Tibial artery (tissue), 4 donors: ENCODE data around the gene RNLS.

Experiments
- DNase-seq, 2 donors: peaks; one replicate each; pipeline ENCODE4 v3.0.0-alpha.2; 2019
- H3K27ac ChIP-seq, 2 donors: fragments of 200-600 bp; sonication (generic) in 1 of 2; 1 replicate in 1 of 2; 2 replicates in 1 of 2; pipeline ENCODE4 v1.5.1; 2018 to 2019; ENCODE audit warnings: mild to moderate bottlenecking in 1 of 2
- H3K27me3 ChIP-seq, 2 donors: fragments of 200-600 bp; sonication (generic) in 1 of 2; one replicate each; pipeline versions ENCODE4 v1.5.1 to v1.6.0; 2016 to 2019
- H3K36me3 ChIP-seq, 3 donors: fragments of 200-600 bp; sonication (generic) in 2 of 3; one replicate each; pipeline ENCODE4 v1.5.1; 2016 to 2019; ENCODE audit warnings: mild to moderate bottlenecking in 2 of 3
- H3K4me1 ChIP-seq, 4 donors: fragments of 200-600 bp; sonication (generic) in 2 of 4; 1 replicate in 3 of 4; 2 replicates in 1 of 4; pipeline ENCODE4 v1.5.1; 2016 to 2019
- H3K4me3 ChIP-seq, 2 donors: fragments of 200-600 bp; sonication (generic) in 1 of 2; 1 replicate in 1 of 2; 2 replicates in 1 of 2; pipeline ENCODE4 v1.5.1; 2018 to 2019; ENCODE audit warnings: mild to moderate bottlenecking in 2 of 2
- H3K9me3 ChIP-seq, 3 donors: fragments of 200-600 bp; sonication (generic) in 1 of 3; one replicate each; pipeline ENCODE4 v1.5.1; 2016 to 2019
- intact Hi-C: fragments of 100-400 bp; cut with DNase I; formaldehyde crosslinking; loops from one replicate; pipeline ENCODE4 v1.15.0; 2023; ENCODE audit warnings: low total_unique reads
- TF ChIP-seq, protein P1 (sequence below), 2 experiments: fragments of 200-600 bp in 1 of 2; fragments of 450-650 bp in 1 of 2; IDR thresholded peaks; one replicate each; pipeline ENCODE4 v1.5.1; 2017 to 2019; ENCODE audit warnings: antibody characterized with exemption in 2 of 2, mild to moderate bottlenecking in 1 of 2, moderate library complexity in 1 of 2

Gene RNLS

DNA sequence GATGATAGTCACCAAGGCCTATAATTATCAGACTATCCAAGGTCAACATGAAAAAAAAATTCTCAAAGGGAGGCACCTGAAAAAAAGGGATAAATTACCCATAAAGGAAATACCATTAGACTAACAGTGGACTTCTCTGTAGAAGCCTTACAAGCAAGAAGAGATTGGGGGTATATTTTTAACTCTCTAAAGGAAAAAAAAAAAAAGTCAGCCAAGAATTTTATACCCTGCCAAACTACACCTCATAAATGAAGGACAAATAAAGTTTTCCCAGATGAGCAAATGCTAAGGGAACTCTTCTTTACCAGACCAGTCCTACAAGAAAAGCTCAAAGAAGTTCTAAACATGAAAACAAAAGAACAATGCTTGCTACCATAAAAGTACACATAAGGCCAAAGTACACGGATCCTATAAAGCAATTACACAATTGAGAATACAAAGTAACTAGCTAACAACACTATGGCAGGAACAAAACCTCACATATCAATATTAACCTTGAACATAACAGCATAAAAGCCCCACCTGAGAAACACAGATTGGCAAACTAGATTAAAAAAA lies 263.1 kb downstream of the RNLS start:
- peaks cover 0 to 28% (median 10%) of the 10 kb centered on the region in 3 donors for H3K9me3 ChIP-seq
- intact Hi-C loops, result no loop called here
- no peaks in the 10 kb centered on the region for H3K27me3 ChIP-seq
- no peak for DNase-seq
- no peaks in the 10 kb centered on the region for H3K36me3 ChIP-seq
- TF ChIP-seq, protein P1, sequence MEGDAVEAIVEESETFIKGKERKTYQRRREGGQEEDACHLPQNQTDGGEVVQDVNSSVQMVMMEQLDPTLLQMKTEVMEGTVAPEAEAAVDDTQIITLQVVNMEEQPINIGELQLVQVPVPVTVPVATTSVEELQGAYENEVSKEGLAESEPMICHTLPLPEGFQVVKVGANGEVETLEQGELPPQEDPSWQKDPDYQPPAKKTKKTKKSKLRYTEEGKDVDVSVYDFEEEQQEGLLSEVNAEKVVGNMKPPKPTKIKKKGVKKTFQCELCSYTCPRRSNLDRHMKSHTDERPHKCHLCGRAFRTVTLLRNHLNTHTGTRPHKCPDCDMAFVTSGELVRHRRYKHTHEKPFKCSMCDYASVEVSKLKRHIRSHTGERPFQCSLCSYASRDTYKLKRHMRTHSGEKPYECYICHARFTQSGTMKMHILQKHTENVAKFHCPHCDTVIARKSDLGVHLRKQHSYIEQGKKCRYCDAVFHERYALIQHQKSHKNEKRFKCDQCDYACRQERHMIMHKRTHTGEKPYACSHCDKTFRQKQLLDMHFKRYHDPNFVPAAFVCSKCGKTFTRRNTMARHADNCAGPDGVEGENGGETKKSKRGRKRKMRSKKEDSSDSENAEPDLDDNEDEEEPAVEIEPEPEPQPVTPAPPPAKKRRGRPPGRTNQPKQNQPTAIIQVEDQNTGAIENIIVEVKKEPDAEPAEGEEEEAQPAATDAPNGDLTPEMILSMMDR (IDR thresholded peaks at IDR 0.05), result no peak
- no peaks in the 10 kb centered on the region for H3K4me1 ChIP-seq
- no peak overlapping the region for H3K4me3 ChIP-seq
- H3K27ac ChIP-seq, result no peak overlapping the region

DNA sequence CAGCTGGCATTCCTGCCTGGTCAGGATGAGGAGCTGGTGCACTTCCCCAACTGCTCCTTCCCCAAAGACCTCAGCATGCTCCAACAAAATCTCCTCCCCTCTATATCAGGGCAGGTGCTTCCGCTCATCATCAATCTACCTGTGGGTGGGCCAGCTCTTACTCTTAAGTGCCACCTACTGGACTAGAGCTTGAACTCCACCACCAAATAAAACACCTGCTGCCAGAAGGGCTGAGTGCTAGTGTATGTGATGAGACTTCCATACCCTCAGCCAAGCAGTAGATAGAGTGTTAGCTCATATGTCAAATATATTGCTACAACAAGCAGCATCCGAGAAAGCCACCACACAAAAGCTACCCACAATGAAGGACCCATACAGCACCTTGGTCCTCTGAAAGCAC lies 264.3 kb downstream of the RNLS start:
- H3K4me3 ChIP-seq, result no peak overlapping the region
- H3K36me3 ChIP-seq, result no peaks in the 10 kb centered on the region
- no peak for DNase-seq
- TF ChIP-seq, protein P1 (IDR thresholded peaks at IDR 0.05), result no peak
- no peaks in the 10 kb centered on the region for H3K4me1 ChIP-seq
- H3K27ac ChIP-seq, result no peak overlapping the region
- no peaks in the 10 kb centered on the region for H3K27me3 ChIP-seq
- intact Hi-C loops, result no loop called here
- H3K9me3 ChIP-seq, result peaks cover 0 to 28% (median 10%) of the 10 kb centered on the region in 3 donors

DNA sequence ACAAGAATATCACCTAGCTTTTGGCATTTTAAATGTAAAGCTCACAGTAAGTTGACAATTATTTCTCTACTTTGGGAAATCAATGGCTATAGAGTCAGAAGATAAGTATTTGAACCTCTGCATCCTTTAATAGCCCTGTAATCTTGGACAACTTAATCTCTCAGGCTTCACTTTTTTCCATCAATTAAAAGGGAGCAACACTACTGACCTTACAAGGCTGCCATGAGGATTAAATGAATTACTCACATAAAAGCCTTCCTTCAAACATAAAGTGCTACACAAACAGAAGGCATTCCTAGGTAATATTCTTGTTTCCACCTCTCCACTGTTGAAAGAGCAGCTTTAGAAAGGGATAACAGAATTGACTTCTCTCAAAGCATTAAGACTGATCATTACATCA lies 266.0 kb downstream of the RNLS start:
- intact Hi-C loops, result no loop called here
- Histone ChIP-seq H3K9me3 (peaks cover 0 to 21% (median 10%) of the 10 kb centered on the region in 3 donors), H3K27ac (no peak overlapping the region), H3K36me3 (no peaks in the 10 kb centered on the region), H3K4me1 (no peaks in the 10 kb centered on the region), H3K27me3 (no peaks in the 10 kb centered on the region), H3K4me3 (no peak overlapping the region)
- TF ChIP-seq, protein P1 (IDR thresholded peaks at IDR 0.05), result no peak
- no peak for DNase-seq

DNA sequence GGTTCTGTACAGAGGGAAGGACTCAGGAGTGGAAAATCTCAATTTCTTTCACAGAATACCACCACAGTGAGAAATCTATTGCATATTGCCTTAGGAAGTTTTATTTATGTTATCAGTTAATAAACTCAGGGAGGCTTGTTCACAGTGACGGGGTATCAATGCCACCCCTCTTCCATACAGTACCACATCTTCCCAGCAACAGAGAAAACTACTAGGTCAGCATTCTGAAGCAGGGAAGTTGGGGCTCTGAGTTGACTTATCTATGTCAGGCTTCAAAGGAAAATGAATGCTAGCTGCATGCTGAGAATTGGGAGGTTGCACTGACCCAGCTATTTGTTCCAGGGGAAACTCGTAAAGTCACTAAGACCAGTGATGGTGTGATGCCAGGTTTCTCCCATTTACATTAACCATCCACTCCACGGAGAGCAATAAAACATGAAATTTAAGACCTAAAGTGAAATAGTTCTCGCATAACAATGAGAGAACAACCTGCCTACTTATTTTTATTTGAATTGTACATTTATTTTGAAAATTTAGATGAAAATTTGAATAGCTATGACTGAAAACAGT lies 266.7 kb downstream of the RNLS start:
- no peaks in the 10 kb centered on the region for H3K36me3 ChIP-seq
- no peaks in the 10 kb centered on the region for H3K27me3 ChIP-seq
- H3K4me3 ChIP-seq, result no peak overlapping the region
- no peak for DNase-seq
- H3K9me3 ChIP-seq, result peaks cover 0 to 21% (median 10%) of the 10 kb centered on the region in 3 donors
- H3K4me1 ChIP-seq, result no peaks in the 10 kb centered on the region
- H3K27ac ChIP-seq, result no peak overlapping the region
- intact Hi-C loops, result no loop called here
- TF ChIP-seq, protein P1 (IDR thresholded peaks at IDR 0.05), result no peak

DNA sequence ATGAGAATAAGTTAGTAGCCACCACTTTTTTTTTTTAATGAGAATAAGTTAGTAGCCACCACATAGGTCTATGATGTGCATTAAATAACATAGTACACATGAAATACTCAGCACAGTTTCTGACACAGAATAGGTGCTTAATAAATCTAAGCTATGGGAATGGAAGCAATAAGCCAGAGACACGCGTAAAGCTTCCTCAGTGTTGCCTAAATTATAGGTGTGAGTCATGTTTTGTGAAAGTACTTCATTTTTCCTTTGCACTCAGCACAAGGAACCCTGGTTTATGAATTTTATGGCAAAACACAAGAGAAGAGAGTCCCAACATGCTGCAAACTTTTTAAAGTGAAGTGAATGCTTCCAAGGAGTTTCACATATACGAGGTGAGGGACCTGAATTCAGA lies 267.4 kb downstream of the RNLS start:
- Histone ChIP-seq H3K9me3 (peaks cover 0 to 21% (median 9%) of the 10 kb centered on the region in 3 donors), H3K27me3 (no peaks in the 10 kb centered on the region), H3K36me3 (no peaks in the 10 kb centered on the region), H3K27ac (no peak overlapping the region), H3K4me1 (no peaks in the 10 kb centered on the region), H3K4me3 (no peak overlapping the region)
- TF ChIP-seq, protein P1 (IDR thresholded peaks at IDR 0.05), result no peak
- no peak for DNase-seq
- intact Hi-C loops, result no loop called here
